ENCODE results near the gene DHRS2. TPM values are rescaled to one million over a fixed set of nuclear protein-coding genes. Genes with fewer than 3 reads are reported as not detected.

Gene DHRS2
- total and polyA plus RNA-seq, 2 of the 13 experiments (the other 11 are each of a cell fraction or from before 2014, with no cell fraction given) = 1,621 to 3,021 TPM

GRCh38 chr14:23610815-23611289 lies 25.3 kb upstream of the DHRS2 start (continued):
- no peak for TF ChIP-seq CSRNP2 (CRISPR knock-in tag; conservative IDR thresholded peaks at IDR 0.05; ENCODE audit: low read depth)
- peak; percentile 89; the same call in 1 of the 2 replicates for TF ChIP-seq ZNF34 (CRISPR knock-in tag; IDR thresholded peaks at IDR 0.05; ENCODE audit: borderline replicate concordance)
- TF ChIP-seq IRF2 (CRISPR knock-in tag; IDR thresholded peaks at IDR 0.05) = 0 out of 2 replicates have a peak, but pooled peaks have one; percentile 7
- TF ChIP-seq TFDP2 (CRISPR knock-in tag; IDR thresholded peaks at IDR 0.05) = peak; percentile 41; the same call in 1 of the 2 replicates
- 0 out of 2 replicates have a peak, but pooled peaks have one; percentile 5 for TF ChIP-seq SAFB2 (CRISPR knock-in tag; IDR thresholded peaks at IDR 0.05; ENCODE audit: borderline replicate concordance, low read depth)
- TF ChIP-seq ZNF205 (CRISPR knock-in tag; IDR thresholded peaks at IDR 0.05) = 0 out of 2 replicates have a peak, but pooled peaks have one; percentile 1
- TF ChIP-seq ZNF574 (CRISPR knock-in tag; IDR thresholded peaks at IDR 0.05) = peak; percentile 7; the same call in 1 of the 2 replicates
- peak; percentile 93; the same call in 1 of the 2 replicates for TF ChIP-seq GTF3A (CRISPR knock-in tag; conservative IDR thresholded peaks at IDR 0.05)
- TF ChIP-seq ZNF589 (CRISPR knock-in tag; conservative IDR thresholded peaks at IDR 0.05) = 0 out of 2 replicates have a peak, but pooled peaks have one; percentile 11
- TF ChIP-seq THAP9 (CRISPR knock-in tag; IDR thresholded peaks at IDR 0.05; ENCODE audit: borderline replicate concordance) = no peak
- peak; percentile 11; the same call in 1 of the 2 replicates for TF ChIP-seq FOXK1 (CRISPR knock-in tag; IDR thresholded peaks at IDR 0.05; ENCODE audit: borderline replicate concordance, low read depth)
- 0 out of 2 replicates have a peak, but pooled peaks have one; percentile 50 for TF ChIP-seq LRRFIP1 (CRISPR knock-in tag; conservative IDR thresholded peaks at IDR 0.05)
- 0 out of 2 replicates have a peak, but pooled peaks have one; percentile 12 for TF ChIP-seq KDM2A (CRISPR knock-in tag; IDR thresholded peaks at IDR 0.05; ENCODE audit: borderline replicate concordance, low read depth)
- TF ChIP-seq PLSCR1 (CRISPR knock-in tag; IDR thresholded peaks at IDR 0.05; ENCODE audit: borderline replicate concordance) = 0 out of 2 replicates have a peak, but pooled peaks have one; percentile 50
- 0 out of 2 replicates have a peak, but pooled peaks have one; percentile 0 for TF ChIP-seq ZNF274 (CRISPR knock-in tag; IDR thresholded peaks at IDR 0.05)

Data from HepG2 (cell line).